Hepatocyte (in vitro differentiated cells): Measurements from ENCODE around the gene ARFGAP1. TPM values are rescaled to one million over a fixed set of nuclear protein-coding genes. Genes with fewer than 3 reads are reported as not detected.

Experiments used
- DNase-seq: peaks from one replicate; pipeline ENCODE4 v3.0.0-alpha.2; 2016; ENCODE audit warnings: low spot score
- H2AFZ ChIP-seq: fragments of 200-600 bp; sonication (generic); 2 replicates; pipeline ENCODE4 v1.6.0; 2016; ENCODE audit warnings: antibody characterized with exemption, mild to moderate bottlenecking
- H3K27ac ChIP-seq: fragments of 200-600 bp; sonication (generic); 2 replicates; pipeline ENCODE4 v1.5.1; 2016; ENCODE audit warnings: mild to moderate bottlenecking
- H3K27me3 ChIP-seq: fragments of 200-600 bp; sonication (generic); 2 replicates; pipeline ENCODE4 v1.6.1; 2016
- H3K36me3 ChIP-seq: fragments of 200-600 bp; sonication (generic); replicated peaks from 2 replicates; pipeline ENCODE4 v1.5.1; 2016; ENCODE audit warnings: low read depth; ENCODE audit not compliant: insufficient read depth
- H3K4me1 ChIP-seq: fragments of 200-600 bp; sonication (generic); 2 replicates; pipeline ENCODE4 v1.5.1; 2016; ENCODE audit warnings: mild to moderate bottlenecking, moderate library complexity; ENCODE audit not compliant: insufficient read depth
- H3K4me2 ChIP-seq: fragments of 200-600 bp; sonication (generic); 2 replicates; pipeline ENCODE4 v1.6.0; 2016
- H3K4me3 ChIP-seq: fragments of 200-600 bp; sonication (generic); 2 replicates; pipeline ENCODE4 v1.5.1; 2016; ENCODE audit warnings: mild to moderate bottlenecking
- H3K79me2 ChIP-seq: fragments of 200-600 bp; sonication (generic); 2 replicates; pipeline ENCODE4 v1.6.0; 2017; ENCODE audit warnings: mild to moderate bottlenecking
- H3K9me2 ChIP-seq: fragments of 200-600 bp; sonication (generic); replicated peaks from 2 replicates; pipeline ENCODE4 v1.6.0; 2017; ENCODE audit warnings: mild to moderate bottlenecking; ENCODE audit not compliant: insufficient read depth
- H3K9me3 ChIP-seq: fragments of 200-600 bp; sonication (generic); 2 replicates; pipeline ENCODE4 v1.5.1; 2016; ENCODE audit warnings: low read depth, mild to moderate bottlenecking
- H4K20me1 ChIP-seq: fragments of 200-600 bp; sonication (generic); 2 replicates; pipeline ENCODE4 v1.6.0; 2016; ENCODE audit warnings: mild to moderate bottlenecking; ENCODE audit not compliant: insufficient read depth, poor library complexity, severe bottlenecking
- EZH2 ChIP-seq: fragments of 200-600 bp; sonication (generic); IDR thresholded peaks from 2 replicates; pipeline ENCODE4 v1.6.1; 2016; ENCODE audit warnings: antibody characterized with exemption, mild to moderate bottlenecking, borderline replicate concordance
- EZH2phosphoT487 ChIP-seq: fragments of 200-600 bp; sonication (generic); IDR thresholded peaks from one replicate; pipeline ENCODE4 v1.6.1; 2018; ENCODE audit warnings: antibody characterized with exemption, mild to moderate bottlenecking, low read depth, moderate library complexity; ENCODE audit not compliant: unreplicated experiment, severe bottlenecking
- WGBS: methylation state at CpG from one replicate; pipeline ENCODE4 v1.1.6; 2016; ENCODE audit warnings: low lambda C conversion rate; ENCODE audit errors: missing lambda C conversion rate; 5-methylcytosine and 5-hydroxymethylcytosine counted together
- polyA plus RNA-seq: library from polyadenylated mRNA; unstranded; fragments of >200 nt; fragmentation: Nextera tagmentation; extraction: Ambion mirVana; gene quantifications from 2 replicates; pipeline ENCODE4 v1.2.1, GENCODE V29; 2016
- total RNA-seq: library from RNA; depleted of rRNA; stranded (reverse); fragments of >200 nt; gene quantifications from 2 replicates; pipeline ENCODE4 v1.2.3, GENCODE V29; 2014
- TF ChIP-seq, protein P1 (sequence below): fragments of 200-600 bp; sonication (generic); IDR thresholded peaks from 2 replicates; pipeline ENCODE4 v1.5.1; 2016; ENCODE audit warnings: antibody characterized with exemption, mild to moderate bottlenecking; ENCODE audit not compliant: poor library complexity

The ARFGAP1 gene
- total and polyA plus RNA-seq, 2 experiments from 2014 or later = 78.2 to 99.0 TPM

DNA sequence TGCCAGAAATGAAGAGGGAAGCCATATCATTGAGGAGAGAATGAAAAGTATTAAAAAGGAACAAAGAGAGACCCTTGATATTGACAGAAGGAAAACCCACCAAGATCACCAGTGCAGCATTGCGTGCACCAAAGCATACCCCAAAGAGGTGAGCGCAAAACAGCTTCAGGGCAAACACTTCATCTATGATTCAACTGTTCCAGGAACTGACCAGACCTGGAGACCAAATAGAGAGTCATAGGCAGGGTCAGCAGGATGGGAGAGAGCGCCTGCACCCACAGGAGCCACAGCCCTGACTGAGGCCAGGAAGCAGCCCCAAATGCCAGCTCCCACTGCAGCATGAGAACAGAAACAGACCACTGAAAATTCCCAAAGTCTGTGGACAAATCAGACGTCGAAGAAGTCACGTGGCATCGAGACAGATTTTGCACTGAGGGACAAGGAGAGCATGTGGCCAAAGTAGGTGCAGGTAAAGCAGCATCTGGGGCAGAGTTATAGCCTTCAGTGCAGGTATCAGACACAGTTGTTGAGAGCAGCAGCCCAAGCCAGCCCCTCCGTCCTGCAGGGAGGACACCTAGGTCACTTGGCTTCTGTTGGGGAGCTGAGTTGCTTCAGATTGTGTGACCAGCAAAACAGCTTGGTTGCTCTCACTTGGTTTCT, 59.3 kb downstream of the ARFGAP1 start:
- Histone ChIP-seq H3K9me3 (no peaks in the 10 kb centered on the region), H3K4me2 (no peak overlapping the region), H2AFZ (no peak overlapping the region), H4K20me1 (no peaks in the 10 kb centered on the region), H3K4me1 (no peaks in the 10 kb centered on the region), H3K27me3 (no peaks in the 10 kb centered on the region), H3K4me3 (no peak overlapping the region), H3K9me2 (no peaks in the 10 kb centered on the region), H3K36me3 (no peaks in the 10 kb centered on the region), H3K79me2 (no peaks in the 10 kb centered on the region), H3K27ac (no peak overlapping the region)
- TF ChIP-seq EZH2 (no peak), EZH2phosphoT487 (no peak)
- TF ChIP-seq, protein P1, sequence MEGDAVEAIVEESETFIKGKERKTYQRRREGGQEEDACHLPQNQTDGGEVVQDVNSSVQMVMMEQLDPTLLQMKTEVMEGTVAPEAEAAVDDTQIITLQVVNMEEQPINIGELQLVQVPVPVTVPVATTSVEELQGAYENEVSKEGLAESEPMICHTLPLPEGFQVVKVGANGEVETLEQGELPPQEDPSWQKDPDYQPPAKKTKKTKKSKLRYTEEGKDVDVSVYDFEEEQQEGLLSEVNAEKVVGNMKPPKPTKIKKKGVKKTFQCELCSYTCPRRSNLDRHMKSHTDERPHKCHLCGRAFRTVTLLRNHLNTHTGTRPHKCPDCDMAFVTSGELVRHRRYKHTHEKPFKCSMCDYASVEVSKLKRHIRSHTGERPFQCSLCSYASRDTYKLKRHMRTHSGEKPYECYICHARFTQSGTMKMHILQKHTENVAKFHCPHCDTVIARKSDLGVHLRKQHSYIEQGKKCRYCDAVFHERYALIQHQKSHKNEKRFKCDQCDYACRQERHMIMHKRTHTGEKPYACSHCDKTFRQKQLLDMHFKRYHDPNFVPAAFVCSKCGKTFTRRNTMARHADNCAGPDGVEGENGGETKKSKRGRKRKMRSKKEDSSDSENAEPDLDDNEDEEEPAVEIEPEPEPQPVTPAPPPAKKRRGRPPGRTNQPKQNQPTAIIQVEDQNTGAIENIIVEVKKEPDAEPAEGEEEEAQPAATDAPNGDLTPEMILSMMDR = no peak
- 95% methylated on average over 8 of the region's 8 CpGs for WGBS
- no peak for DNase-seq

DNA sequence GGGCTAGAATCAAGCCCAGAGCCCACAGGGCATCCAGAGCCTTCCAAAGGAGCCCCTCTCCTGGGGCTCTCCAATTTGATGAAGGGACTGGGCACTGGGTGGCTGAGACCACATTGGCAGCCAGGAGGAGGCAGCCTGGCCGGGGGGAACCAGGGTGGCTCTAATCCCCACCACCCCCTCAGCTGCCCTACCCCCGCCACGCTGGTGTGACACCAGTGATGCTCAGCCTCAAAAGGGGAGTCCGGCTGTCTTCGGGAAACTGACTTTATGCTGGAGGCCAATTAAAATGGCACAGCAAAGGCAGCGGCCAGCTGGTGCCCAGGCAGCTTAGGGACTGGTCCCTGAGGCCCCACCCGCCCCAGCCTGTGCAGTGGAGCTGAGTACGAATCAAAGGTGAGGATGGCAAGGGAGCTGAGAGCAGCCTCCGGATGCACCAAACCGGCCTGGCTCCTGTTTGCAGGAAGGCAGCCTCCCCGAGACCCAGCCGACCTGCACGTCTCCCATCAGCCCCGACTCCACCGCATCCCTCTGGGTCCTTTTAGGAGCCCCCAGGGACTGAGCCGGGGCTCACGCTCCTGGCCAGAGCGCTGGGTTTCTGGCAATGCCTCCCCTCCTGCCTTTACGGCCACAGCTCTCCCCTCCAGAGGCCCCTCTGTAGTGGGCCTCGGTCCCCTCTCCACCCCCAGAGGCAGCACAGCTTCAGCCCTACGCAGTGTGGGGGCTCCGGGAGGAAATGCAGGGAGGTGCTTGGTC, 60.1 kb downstream of the ARFGAP1 start:
- WGBS = 87% methylated on average over 16 of the region's 22 CpGs
- Histone ChIP-seq H3K9me3 (no peaks in the 10 kb centered on the region), H3K27ac (no peak overlapping the region), H3K36me3 (no peaks in the 10 kb centered on the region), H3K4me1 (no peaks in the 10 kb centered on the region), H3K27me3 (peaks cover 3% of the 10 kb centered on the region), H3K9me2 (no peaks in the 10 kb centered on the region), H4K20me1 (no peaks in the 10 kb centered on the region), H3K4me2 (no peak overlapping the region), H2AFZ (no peak overlapping the region), H3K4me3 (no peak overlapping the region), H3K79me2 (no peaks in the 10 kb centered on the region)
- TF ChIP-seq EZH2phosphoT487 (no peak), EZH2 (no peak)
- TF ChIP-seq, protein P1 = no peak
- no peak for DNase-seq

DNA sequence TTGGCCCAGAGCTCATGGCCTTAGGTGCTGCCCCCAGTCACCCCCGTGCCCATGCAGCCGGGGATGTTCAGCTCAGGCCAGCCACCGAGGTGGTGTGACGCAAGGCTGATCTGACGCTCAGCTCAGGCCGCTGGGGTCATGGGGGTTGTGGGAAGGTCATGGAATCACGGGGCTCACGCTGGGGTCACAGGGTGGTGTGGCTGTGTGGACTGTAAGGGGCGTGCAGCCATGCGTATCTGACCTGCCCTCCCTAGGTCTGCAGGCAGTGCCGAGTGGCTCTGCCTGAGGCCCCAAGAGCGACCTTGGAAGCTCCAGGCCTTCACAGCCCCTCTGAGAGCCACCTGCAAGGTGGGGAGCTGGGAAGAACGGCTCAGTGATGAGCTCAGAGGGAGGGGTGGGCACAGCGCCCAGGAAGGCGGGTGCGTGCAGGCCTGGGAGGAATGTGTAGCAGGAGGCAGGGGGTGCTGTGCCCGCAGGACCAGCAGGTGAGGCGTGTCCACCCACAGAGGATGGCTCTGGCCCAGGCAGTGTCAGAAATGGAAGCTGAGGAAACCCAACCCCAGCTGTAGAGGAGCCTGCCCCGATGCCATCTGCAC, 60.7 kb downstream of the ARFGAP1 start:
- no peak overlapping the region for H2AFZ ChIP-seq
- H4K20me1 ChIP-seq = no peaks in the 10 kb centered on the region
- no peaks in the 10 kb centered on the region for H3K79me2 ChIP-seq
- no peaks in the 10 kb centered on the region for H3K9me2 ChIP-seq
- DNase-seq = no peak
- H3K27ac ChIP-seq = no peak overlapping the region
- 94% methylated on average over 18 of the region's 19 CpGs for WGBS
- H3K36me3 ChIP-seq = no peaks in the 10 kb centered on the region
- peaks cover 10% of the 10 kb centered on the region for H3K27me3 ChIP-seq
- H3K4me2 ChIP-seq = no peak overlapping the region
- H3K4me1 ChIP-seq = no peaks in the 10 kb centered on the region
- H3K4me3 ChIP-seq = no peak overlapping the region
- TF ChIP-seq EZH2phosphoT487 (no peak), EZH2 (no peak)
- TF ChIP-seq, protein P1 = no peak
- no peaks in the 10 kb centered on the region for H3K9me3 ChIP-seq
